GM13977 (cell line): ENCODE data around the gene CTDNEP1.
A peak's percentile ranks its signal among the peaks of the same experiment; 100 is the strongest.

Experiments
- DNase-seq: peaks from one replicate; pipeline ENCODE4 v3.0.0; 2012; ENCODE audit warnings: low spot score
- CTCF ChIP-seq: IDR thresholded peaks from 2 replicates; pipeline ENCODE4 v1.5.1; 2012; ENCODE audit warnings: mild to moderate bottlenecking, control low read depth; ENCODE audit not compliant: insufficient read depth; ENCODE audit errors: extremely low read depth, missing control alignments
- in situ Hi-C: fragments of 300-500 bp; cut with MboI; formaldehyde crosslinking; loops from one replicate; pipeline ENCODE4 v1.12.0; 2022; ENCODE audit warnings: low sequenced_read_pairs, low pct_unique_long_range_greater_than_20kb, mixed read lengths, inconsistent platforms; ENCODE audit not compliant: unreplicated experiment

CTDNEP1 gene

GRCh38 chr17:7237266-7237760, 14.2 kb downstream of the CTDNEP1 start:
- DNase-seq: no peak
- TF ChIP-seq CTCF: no peak
- in situ Hi-C loops: no loop called here

GRCh38 chr17:7236808-7237207, 14.7 kb downstream of the CTDNEP1 start:
- no peak for DNase-seq
- in situ Hi-C loops: no loop called here
- no peak for TF ChIP-seq CTCF

DNA sequence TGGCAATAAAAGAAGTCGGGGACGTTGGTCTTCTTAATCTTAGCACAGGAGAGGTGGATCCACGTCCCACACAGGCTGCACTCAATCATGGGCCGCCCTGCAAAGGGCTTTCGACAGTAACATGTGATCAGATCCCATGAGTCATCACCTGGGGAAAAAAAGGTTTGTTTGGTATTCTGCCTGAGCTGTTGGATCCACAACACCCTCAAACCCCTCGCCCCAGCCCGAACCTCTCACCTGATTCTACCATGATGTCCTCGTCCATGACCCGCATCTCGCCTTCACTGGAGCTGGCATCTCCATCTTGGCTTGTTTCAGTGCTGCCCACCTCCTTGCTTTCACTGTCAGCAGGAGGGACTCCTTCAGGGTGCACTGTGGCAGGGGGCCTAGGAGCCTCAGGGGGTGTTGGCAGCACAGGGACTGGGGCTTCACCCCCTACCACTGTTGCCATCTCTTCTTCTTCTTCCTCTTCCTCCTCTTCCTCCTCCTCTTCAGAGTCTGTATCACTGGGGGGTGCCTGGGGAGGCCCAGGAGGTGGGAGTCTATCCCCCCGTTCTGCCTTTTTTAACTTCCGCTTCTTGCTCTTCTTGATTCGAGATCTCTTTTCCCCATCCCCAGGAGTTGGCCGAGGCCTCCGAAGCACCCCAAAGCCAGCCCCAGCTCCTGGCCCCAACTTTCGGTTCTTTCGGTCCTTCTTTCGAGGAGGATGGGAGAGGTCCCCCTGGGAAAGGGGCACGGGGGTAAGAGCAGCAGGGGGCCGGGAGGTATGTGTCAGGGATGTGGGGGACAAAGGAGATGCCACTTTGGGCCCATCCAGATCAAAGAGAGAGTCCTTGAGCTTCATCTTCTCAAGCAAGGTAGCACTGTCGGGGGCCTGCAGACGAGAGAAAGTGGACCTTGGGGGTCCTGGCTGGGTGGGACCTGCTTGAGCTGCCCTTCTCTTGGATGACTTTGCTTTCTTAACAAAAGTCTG, 15.6 kb downstream of the CTDNEP1 start:
- TF ChIP-seq CTCF: no peak
- in situ Hi-C loops: no loop called here
- DNase-seq: no peak

- TF ChIP-seq CTCF: no peak
- in situ Hi-C loops: no loop called here
- peak; percentile 98 for DNase-seq
Measured at GRCh38 chr17:7234083-7234951, 17.2 kb downstream of the CTDNEP1 start, which contains the start of gene DVL2. DVL2 (minus strand) TSS chr17:7234517; CDS start chr17:7234262, 255 bp downstream.

- DNase-seq: no peak
- no peak for TF ChIP-seq CTCF
- in situ Hi-C loops: no loop called here
Measured at GRCh38 chr17:7233701-7234082, 17.8 kb downstream of the CTDNEP1 start.

DNA sequence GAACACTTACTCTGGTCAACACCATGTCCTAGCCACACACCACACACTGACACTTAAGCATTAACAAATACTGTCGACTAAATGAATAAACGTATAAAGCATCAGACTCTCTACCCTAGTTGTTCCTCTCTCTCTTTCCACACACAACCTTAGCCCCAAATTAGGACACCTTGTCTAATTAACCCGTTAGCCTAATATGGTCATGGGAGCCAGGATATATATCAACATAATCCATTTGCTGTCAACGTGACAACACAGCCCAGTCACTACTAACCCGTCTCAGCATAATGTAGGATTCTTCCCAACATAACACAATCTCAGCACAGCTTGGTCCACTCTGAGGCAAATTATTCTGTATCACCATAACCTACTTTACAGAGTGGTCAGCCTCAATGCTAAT, 19.4 kb downstream of the CTDNEP1 start:
- TF ChIP-seq CTCF: no peak
- DNase-seq: no peak
- in situ Hi-C loops: no loop called here
